ENCODE data around the gene KCNK13. TPM values are rescaled to one million over a fixed set of nuclear protein-coding genes. Genes with fewer than 3 reads are reported as not detected.

The KCNK13 gene
- total and polyA plus RNA-seq, 9 of the 15 experiments (the other 6 are each of a cell fraction or from before 2014, with no cell fraction given), result 0.03 to 0.05 TPM; not detected in 7

GRCh38 chr14:90184571-90185266, 122.9 kb downstream of the KCNK13 start:
- ATAC-seq, result no peak
- H2AFZ ChIP-seq (ENCODE audit: low read depth, low read length), result no peak overlapping the region
- intact Hi-C loops (cut with micrococcal nuclease), result no loop called here
- no peak overlapping the region for H3K27ac ChIP-seq (ENCODE audit: extremely low read depth, low read depth, low read length)
- no peaks in the 10 kb centered on the region for H4K20me1 ChIP-seq (replicated peaks; ENCODE audit: control insufficient read depth, insufficient read depth, low read length)
- no peak overlapping the region for H3K9ac ChIP-seq (ENCODE audit: insufficient read depth in 1 of 2, low read depth in 2 of 2, low read length in 2 of 2)
- H3K4me1 ChIP-seq (replicated peaks in 1 of 2; ENCODE audit: control insufficient read depth in 2 of 2, insufficient read depth in 2 of 2, low read length in 2 of 2), result no peaks in the 10 kb centered on the region
- no peaks in the 10 kb centered on the region for H3K79me2 ChIP-seq (ENCODE audit: control insufficient read depth, insufficient read depth, low read length)
- BruUV-seq (replicated peaks), result no TSS peak
- H3K36me3 ChIP-seq (ENCODE audit: control insufficient read depth, insufficient read depth, low read length), result no peaks in the 10 kb centered on the region
- POLR2A ChIA-PET, result no interaction called here
- in situ Hi-C loops (cut with MboI), result no loop called here
- no peak for FAIRE-seq
- H3K4me3 ChIP-seq, result no peak overlapping the region
- peaks cover 0 to 9% of the 10 kb centered on the region in 2 experiments; a peak in 3 of 5 replicates for H3K27me3 ChIP-seq (ENCODE audit: control insufficient read depth in 2 of 2, insufficient read depth in 2 of 2, low read length in 2 of 2)
- H3K4me2 ChIP-seq (ENCODE audit: insufficient read depth, low read length), result no peak overlapping the region
- no peaks in the 10 kb centered on the region for H3K9me1 ChIP-seq (ENCODE audit: control insufficient read depth, insufficient read depth, low read length)
- no peaks in the 10 kb centered on the region for H3K9me3 ChIP-seq (replicated peaks; ENCODE audit: control insufficient read depth, insufficient read depth, low read depth, low read length)
- TF ChIP-seq E2F3 (CRISPR knock-in tag; IDR thresholded peaks at IDR 0.05) (no peak), PRMT5 (CRISPR knock-in tag; IDR thresholded peaks at IDR 0.05) (no peak), RBM15 (IDR thresholded peaks at IDR 0.05; ENCODE audit: insufficient read depth, low read length) (no peak), NR1H2 (CRISPR knock-in tag; IDR thresholded peaks at IDR 0.05) (no peak), HDAC2 (IDR thresholded peaks at IDR 0.05) (no peak), ZNF77 (CRISPR knock-in tag; IDR thresholded peaks at IDR 0.05) (no peak), ZNF592 (IDR thresholded peaks at IDR 0.05) (no peak), HIVEP1 (CRISPR knock-in tag; IDR thresholded peaks at IDR 0.05) (no peak), ZNF518B (CRISPR knock-in tag; IDR thresholded peaks at IDR 0.05) (no peak), KDM5B (IDR thresholded peaks at IDR 0.05; ENCODE audit: insufficient replicate concordance, low read depth, low read length) (no peak), BRF2 (IDR thresholded peaks at IDR 0.05; ENCODE audit: borderline replicate concordance, insufficient read depth, insufficient read length) (no peak), LCOR (CRISPR knock-in tag; IDR thresholded peaks at IDR 0.05) (no peak)
- CTCF ChIA-PET (ENCODE audit: low intra/inter-chr PET ratio), result no interaction called here
- WGBS (ENCODE audit: insufficient coverage, low coverage, missing lambda C conversion rate), result 4% methylated on average over 19 of the region's 23 CpGs
- DNase-seq (ENCODE audit: extremely low read depth in 1 of 4, low spot score in 3 of 4), result no peak
